Activated naive CD8-positive, alpha-beta T cell (primary cell): ENCODE results near the gene RAB3A.

Experiments
- H3K27ac Mint-ChIP-seq: one replicate; pipeline ENCODE4 v1.8.0; 2021; ENCODE audit warnings: mixed read lengths
- H3K27me3 Mint-ChIP-seq: one replicate; pipeline ENCODE4 v1.8.0; 2021; ENCODE audit warnings: mixed read lengths
- H3K36me3 Mint-ChIP-seq: one replicate; pipeline ENCODE4 v1.8.0; 2021; ENCODE audit warnings: mixed read lengths
- H3K4me1 Mint-ChIP-seq: one replicate; pipeline ENCODE4 v1.8.0; 2021; ENCODE audit warnings: low read depth, mixed read lengths
- H3K4me3 Mint-ChIP-seq: one replicate; pipeline ENCODE4 v1.8.0; 2021; ENCODE audit warnings: mild to moderate bottlenecking, mixed read lengths
- H3K9me3 Mint-ChIP-seq: one replicate; pipeline ENCODE4 v1.8.0; 2021; ENCODE audit warnings: low read depth, mixed read lengths

Gene RAB3A

DNA sequence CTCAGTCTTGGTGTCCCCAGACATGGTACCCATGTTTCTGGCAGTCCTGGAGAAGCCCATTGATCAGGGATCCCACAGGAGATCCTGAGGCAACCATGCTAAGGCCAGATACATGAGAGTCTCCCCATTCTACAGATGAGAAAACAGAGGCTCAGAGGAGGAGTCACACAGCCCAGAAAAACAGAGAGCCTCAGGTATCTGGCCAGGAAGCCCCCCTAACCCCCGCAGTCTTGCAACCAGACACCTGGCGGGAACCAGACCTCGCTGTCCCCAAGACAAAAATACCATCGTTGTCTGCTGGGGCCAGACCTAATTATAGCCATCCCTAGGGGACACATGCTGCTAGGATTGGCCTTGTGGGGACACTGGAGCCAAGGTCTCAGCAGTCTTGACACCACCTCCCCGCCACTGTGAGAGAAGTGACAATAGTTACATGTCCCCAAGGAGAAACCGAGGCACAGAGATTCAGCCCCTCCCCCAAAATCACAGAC is 24.0 kb upstream of the RAB3A start:
- peaks cover 18% of the 10 kb centered on the region for H3K4me1 Mint-ChIP-seq
- peaks cover 2% of the 10 kb centered on the region for H3K36me3 Mint-ChIP-seq
- no peaks in the 10 kb centered on the region for H3K9me3 Mint-ChIP-seq

DNA sequence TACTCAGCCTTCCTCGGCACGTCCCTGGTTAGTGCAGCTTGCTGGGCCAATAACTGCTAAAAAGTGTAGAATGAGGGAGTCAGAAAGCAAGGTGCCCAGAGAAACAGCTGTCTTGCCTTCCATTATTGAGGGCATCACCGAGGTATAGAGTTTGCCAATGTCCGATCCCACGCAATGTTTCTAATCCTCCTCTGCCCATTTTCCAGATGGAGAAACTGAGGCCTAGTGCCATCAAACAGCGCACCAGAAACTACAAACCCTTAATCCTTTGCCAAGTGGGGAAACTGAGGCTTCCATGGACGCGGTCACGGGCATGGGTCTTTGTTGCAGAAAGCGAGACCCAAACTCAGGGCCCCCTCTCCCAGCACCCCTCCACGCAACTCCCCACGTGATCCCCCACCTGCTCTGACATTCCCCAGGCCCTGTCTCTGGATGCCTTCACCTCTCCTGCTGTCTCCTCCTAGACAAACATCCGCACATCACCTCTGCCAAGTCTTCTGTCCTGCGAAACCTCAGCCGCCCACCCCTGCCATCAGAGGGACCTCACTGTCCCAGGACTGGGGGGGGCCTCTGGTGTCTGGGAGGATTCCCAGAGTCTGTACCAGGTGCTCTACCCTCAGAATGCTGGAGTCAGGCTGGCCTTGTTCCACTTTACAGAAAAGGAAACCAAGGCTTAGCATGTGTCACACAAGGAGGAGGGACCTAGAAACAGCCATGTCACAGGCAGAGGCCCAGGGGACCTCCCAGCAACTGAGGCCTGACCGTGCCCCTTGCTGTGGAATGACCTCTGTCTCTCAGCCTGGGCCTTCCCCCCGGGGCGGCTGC is 23.3 kb upstream of the RAB3A start:
- H3K27ac Mint-ChIP-seq, result no peak overlapping the region
- no peaks in the 10 kb centered on the region for H3K36me3 Mint-ChIP-seq
- H3K27me3 Mint-ChIP-seq, result peaks cover 40% of the 10 kb centered on the region
- H3K4me1 Mint-ChIP-seq, result peaks cover 16% of the 10 kb centered on the region
- no peak overlapping the region for H3K4me3 Mint-ChIP-seq
- H3K9me3 Mint-ChIP-seq, result no peaks in the 10 kb centered on the region

More for the DNA sequence above, 24.0 kb upstream of the RAB3A start:
- no peak overlapping the region for H3K27ac Mint-ChIP-seq
- H3K4me3 Mint-ChIP-seq, result no peak overlapping the region
- peaks cover 45% of the 10 kb centered on the region for H3K27me3 Mint-ChIP-seq

DNA sequence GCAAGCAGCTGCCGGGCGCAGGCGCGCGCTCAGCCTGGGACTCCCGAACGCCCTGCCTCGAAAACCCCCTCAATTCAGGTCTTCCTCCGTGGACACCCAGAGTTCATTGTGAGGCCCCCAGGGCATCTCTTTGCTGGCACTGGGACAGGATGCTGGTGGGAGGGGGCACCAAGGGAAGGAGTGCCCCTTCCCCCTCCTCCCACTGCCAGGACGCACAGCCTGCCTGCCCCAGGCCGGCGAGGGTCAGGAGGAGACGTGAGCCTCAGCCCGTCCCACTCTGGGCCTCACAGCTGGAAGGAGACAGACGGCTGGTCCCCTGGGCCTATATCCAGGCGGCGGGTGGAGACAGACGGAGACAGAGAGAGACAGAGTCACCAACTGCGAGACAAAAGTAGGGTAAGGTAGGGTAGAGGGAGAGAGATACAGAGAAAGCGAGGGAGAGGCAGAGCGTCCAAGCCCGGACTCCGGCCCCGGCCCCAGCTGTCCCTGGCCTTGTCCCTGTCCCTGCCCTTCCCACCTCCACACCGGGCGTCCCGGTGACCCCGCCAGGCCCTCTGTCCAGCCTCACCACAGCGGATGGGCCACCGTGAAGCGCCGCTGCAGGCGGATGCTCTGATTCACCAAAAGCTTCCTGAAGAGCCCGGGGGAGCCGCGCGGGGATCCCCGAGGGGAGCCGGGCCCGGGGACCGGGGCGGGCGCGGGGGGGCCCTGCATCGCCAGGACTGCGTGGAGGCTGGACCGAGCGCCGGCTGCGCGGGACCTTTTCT is 22.0 kb upstream of the RAB3A start, which contains the start of gene PDE4C:
PDE4C (minus strand) TSS at position 737 of the 767 bp plus-strand sequence; CDS start at position 714, 23 bp downstream.
- peaks cover 18% of the 10 kb centered on the region for H3K4me1 Mint-ChIP-seq
- peaks cover 42% of the 10 kb centered on the region for H3K27me3 Mint-ChIP-seq
- H3K4me3 Mint-ChIP-seq, result peak within 1 kb of the TSS; percentile 87
- no peaks in the 10 kb centered on the region for H3K9me3 Mint-ChIP-seq
- no peaks in the 10 kb centered on the region for H3K36me3 Mint-ChIP-seq
- H3K27ac Mint-ChIP-seq, result no peak within 1 kb of the TSS

DNA sequence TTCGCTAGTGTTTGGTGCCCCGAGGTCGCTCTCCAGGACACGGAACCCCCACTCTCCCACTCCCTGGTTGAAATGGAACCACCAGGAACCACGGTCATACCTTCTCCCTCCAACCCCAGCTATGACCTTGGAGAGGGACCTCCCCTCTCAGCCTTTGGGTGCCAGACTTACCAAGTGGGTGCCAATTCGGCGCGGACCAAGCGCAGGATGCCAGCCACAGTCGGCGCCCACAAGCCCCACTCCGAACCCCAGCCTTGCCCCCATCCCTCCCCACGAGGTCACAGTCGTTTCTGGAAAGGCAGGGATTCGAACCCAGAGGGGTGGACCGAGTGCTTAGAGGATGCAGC is 21.5 kb upstream of the RAB3A start:
- Mint-ChIP-seq H3K36me3 (no peaks in the 10 kb centered on the region), H3K27ac (no peak overlapping the region), H3K27me3 (peaks cover 40% of the 10 kb centered on the region), H3K4me3 (peak overlapping the region; percentile 87), H3K9me3 (no peaks in the 10 kb centered on the region), H3K4me1 (peaks cover 21% of the 10 kb centered on the region)

DNA sequence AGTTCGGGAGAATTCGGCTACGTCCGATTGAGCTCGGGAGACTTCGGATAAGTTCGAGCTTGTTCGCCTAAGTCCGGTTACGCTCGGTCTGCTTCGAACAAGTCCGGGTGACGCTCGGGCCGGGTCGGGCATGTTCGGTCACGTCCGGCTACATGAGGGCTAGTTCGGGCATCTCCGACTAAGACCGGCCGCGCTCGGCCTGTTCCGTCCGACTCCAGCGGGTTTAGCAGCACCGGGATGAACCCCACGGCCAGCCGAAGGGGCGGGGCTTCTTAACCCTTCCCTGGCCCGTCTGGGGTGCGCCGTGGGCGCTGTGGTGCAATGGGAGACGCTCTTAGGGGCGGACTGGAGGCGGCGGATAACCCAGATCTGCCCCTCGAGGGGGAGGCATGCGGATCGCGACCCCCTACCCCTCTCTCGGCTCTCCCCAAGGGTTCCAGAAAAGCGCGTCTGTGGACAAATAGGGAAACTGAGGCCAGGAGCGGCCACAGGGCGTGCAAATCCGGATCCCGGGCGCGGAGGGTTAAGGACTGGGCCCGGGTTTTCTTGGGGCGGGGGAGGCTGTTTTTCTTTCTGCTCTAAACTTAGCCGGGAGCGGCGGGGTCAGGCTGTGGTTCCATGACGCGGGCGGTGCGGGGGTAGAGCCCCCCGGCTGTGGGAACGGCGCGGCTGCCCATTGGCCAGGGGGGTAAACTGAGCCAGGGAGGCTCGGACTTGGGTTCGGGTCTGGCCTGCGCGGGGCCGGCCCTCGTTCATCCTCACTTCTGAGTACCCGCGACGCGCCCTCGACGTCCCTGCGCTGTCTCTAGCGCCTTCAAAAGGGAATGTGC is 20.9 kb upstream of the RAB3A start:
- Mint-ChIP-seq H3K36me3 (no peaks in the 10 kb centered on the region), H3K27ac (no peak overlapping the region), H3K4me3 (peak overlapping the region; percentile 87), H3K4me1 (peaks cover 21% of the 10 kb centered on the region), H3K27me3 (peaks cover 39% of the 10 kb centered on the region), H3K9me3 (no peaks in the 10 kb centered on the region)

DNA sequence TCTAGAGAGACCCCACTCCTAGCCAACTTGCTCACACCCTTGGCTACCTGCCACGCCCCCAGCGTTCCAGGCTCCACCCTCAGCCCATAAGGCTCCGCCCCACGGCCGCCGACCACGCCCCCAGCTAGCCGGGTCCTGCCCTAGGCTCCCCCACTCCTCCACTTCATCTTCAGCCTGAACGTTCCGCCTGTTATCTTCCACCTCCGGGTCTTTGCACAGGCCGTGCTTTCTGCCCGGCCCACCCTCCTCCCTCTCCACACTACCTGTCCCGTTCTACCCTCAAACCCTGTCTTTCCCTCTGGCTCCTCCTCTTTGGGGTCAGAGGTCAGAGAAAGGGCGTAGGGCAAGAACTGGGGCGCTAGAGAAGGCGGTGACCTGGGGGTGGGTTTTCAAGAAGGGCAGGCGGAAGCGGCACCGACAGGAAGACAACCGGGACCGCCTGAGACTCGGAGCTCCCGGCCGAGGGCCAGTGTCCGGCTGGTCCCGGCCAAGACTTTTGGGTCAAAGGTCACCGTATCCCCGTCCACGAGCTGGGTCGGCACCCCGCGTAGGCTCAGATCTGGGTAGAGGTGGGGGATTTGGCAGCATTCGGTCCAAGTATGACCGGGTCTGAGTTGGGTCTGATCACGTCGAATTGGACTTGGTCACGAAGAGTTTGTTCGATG is 20.1 kb upstream of the RAB3A start:
- peaks cover 21% of the 10 kb centered on the region for H3K4me1 Mint-ChIP-seq
- peaks cover 36% of the 10 kb centered on the region for H3K27me3 Mint-ChIP-seq
- peak overlapping the region; percentile 87 for H3K4me3 Mint-ChIP-seq
- H3K36me3 Mint-ChIP-seq, result no peaks in the 10 kb centered on the region
- no peaks in the 10 kb centered on the region for H3K9me3 Mint-ChIP-seq
- no peak overlapping the region for H3K27ac Mint-ChIP-seq

DNA sequence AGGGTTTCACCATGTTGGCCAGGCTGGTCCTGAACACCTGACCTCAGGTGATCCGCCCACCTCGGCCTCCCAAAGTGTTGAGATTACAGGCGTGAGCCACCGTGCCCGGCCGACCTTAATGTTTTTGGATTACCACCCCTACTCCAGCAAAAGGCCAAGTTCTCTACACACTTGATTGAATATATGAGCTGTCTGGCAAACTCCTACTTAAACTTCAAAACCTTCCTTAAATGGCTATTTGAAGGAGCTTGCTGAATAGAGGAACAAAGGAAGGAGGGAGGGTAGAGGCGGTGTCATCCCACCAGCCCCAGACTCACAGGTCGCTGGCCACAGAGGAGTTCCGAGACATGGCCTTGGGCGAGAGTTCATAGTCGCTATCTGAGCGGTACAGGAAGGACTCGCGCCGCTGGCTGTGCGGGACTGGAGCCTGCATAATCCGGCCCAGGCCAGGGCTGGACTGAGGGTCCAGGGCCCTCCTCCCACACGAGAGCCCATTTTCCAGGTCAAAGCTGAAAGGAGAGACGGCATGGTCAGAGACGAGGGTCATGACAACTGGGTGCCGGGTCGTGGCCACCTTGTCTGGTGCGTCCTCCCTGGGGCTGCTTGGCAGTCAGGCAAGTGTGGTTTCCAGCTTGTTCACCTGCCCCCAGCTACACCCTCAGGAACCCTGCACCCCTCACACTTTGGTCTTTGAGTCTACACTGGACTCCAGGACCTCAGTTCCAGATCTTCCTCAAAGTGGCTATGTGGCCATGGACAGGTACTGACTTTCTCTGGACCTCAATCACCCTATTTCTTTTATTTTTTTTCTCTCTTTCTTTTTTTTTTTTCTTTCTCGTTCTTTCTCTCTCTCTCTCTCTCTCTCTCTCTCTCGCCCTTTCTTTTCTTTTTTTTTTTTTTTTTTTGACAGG is 18.2 kb upstream of the RAB3A start:
- H3K36me3 Mint-ChIP-seq, result no peaks in the 10 kb centered on the region
- no peak overlapping the region for H3K27ac Mint-ChIP-seq
- H3K9me3 Mint-ChIP-seq, result no peaks in the 10 kb centered on the region
- peaks cover 19% of the 10 kb centered on the region for H3K4me1 Mint-ChIP-seq
- no peak overlapping the region for H3K4me3 Mint-ChIP-seq
- H3K27me3 Mint-ChIP-seq, result peaks cover 28% of the 10 kb centered on the region

DNA sequence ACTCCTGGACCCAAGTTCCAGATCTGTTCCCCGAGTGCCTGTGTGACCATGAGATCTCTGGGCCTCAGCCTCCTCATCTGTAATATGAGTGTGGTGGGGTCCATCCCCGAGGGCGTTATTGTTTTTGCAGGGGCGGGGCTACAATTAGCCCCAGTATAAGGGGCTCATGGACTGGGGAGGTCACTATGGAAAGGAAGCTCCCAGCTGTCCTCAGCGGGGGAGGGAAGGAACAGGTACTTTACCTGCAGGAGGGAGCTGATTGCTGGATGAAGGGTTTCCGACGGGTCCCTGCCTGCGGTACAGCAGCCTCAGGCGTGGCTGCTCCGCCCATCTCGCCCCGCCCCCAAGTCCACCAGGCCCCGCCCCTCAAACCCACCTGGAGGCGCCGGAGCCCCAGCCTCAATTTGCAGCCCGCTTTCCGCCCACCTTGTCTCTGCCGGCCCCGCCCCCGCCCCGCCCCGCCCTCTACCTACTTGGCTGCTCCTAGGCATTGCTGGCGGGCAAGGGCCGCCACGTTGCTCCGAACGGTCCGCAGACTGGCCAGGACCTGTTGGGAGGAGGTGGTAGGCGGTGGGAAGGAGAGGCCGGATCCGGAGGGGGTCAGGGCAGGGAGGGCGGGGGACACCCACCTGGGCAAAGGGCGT is 16.9 kb upstream of the RAB3A start:
- no peaks in the 10 kb centered on the region for H3K36me3 Mint-ChIP-seq
- H3K27me3 Mint-ChIP-seq, result peaks cover 21% of the 10 kb centered on the region
- H3K27ac Mint-ChIP-seq, result no peak overlapping the region
- no peaks in the 10 kb centered on the region for H3K9me3 Mint-ChIP-seq
- no peak overlapping the region for H3K4me3 Mint-ChIP-seq
- peaks cover 15% of the 10 kb centered on the region for H3K4me1 Mint-ChIP-seq

DNA sequence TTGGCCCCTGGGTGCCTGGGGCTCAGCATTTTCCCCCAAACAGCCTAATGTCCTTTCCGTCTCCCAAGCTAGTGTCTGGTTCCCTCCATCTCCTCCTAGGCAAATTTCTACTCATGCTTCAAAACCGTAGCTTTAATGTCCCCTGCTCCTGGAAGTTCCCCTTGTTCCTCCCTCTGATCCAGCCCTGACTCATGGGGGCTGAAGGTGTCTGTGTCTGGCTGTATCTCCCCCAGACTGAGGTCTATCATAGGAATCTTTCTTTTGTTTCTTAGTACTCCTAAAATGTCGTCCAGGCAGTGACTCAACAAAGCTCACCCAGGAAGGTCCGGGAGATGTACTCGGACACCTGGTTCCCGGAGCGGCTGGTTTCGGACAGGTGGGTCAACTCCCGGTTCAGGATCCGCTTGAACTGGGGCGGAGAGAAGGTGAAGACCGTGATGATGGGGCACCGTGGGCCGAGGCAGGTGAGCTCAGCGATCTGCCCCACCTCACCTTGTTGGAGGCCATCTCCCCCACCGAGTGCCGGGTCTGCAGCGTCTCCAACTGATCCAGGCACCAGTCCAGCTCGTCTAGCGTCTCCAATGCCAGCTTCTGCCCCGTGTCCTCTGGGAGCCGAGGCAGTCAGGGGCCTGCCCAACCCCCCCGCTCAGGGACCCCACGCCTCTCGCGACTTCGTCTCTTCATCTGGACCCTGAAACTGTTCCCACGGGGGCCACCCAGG is 16.2 kb upstream of the RAB3A start:
- Mint-ChIP-seq H3K36me3 (no peaks in the 10 kb centered on the region), H3K27me3 (peaks cover 16% of the 10 kb centered on the region), H3K4me1 (peaks cover 13% of the 10 kb centered on the region), H3K4me3 (no peak overlapping the region), H3K27ac (no peak overlapping the region), H3K9me3 (no peaks in the 10 kb centered on the region)

DNA sequence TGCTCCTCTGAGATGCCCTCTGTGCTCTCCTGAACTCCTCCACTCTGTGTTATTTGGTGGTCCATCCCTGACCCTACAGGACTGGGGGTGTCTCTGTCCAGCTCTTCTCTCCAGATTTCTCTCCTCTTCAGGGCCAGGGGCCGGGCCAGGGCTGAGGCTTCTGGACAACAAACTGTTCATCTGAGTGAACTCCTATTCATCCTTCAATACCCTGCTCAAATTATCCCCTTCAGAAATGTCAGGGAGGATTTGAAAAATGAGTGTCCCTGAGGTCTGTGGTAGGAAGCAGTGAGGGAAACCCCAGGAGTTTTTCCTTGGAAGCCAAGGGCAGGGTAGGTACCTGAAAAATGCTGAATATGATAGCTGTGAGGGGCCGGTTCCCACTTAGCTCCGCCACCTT is 14.8 kb upstream of the RAB3A start:
- no peaks in the 10 kb centered on the region for H3K9me3 Mint-ChIP-seq
- peaks cover 11% of the 10 kb centered on the region for H3K27me3 Mint-ChIP-seq
- no peak overlapping the region for H3K4me3 Mint-ChIP-seq
- H3K27ac Mint-ChIP-seq, result no peak overlapping the region
- peaks cover 9% of the 10 kb centered on the region for H3K4me1 Mint-ChIP-seq
- H3K36me3 Mint-ChIP-seq, result no peaks in the 10 kb centered on the region

DNA sequence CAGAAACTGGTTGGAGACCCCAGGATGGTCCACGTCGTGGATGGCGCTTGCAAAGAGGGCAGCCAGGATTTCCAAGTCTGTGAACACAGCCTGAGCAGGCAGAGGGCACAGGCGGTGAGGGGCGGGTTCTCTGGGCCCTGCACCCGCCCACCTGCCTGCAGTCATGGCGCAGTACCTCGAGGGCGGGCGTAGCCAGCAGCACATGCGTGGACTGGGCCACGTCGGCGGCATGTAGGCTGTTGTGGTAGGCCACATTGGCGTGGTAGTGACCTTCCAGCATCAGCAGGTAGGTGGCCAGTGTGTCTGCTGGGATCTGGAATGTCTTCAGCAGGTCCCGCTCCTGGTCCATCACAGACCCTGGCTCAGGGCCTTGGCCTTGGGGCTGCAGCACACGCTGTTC is 14.3 kb upstream of the RAB3A start:
- Mint-ChIP-seq H3K4me1 (peaks cover 9% of the 10 kb centered on the region), H3K27me3 (peaks cover 11% of the 10 kb centered on the region), H3K9me3 (no peaks in the 10 kb centered on the region), H3K27ac (no peak overlapping the region), H3K4me3 (no peak overlapping the region), H3K36me3 (no peaks in the 10 kb centered on the region)

DNA sequence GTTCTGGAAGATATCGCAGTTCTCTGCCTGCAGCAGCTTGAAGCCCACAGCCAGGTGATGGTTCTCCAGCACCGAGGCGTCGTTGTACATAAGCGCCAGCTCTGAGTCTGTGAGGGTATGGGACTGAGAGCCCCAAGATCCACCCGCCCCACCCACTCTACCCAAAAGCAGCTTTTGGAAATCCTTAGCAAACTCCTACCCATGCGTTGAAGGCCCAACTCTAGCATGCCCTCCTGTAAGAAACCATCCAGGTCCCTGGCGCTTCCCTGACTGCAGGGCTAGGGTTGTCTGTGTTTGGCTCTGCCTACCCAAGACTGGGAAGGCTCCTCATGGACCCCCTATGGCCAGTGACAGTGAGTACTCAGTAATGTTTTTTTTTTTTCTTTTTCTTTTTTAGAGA is 12.9 kb upstream of the RAB3A start:
- H3K36me3 Mint-ChIP-seq, result no peaks in the 10 kb centered on the region
- peaks cover 9% of the 10 kb centered on the region for H3K27me3 Mint-ChIP-seq
- H3K4me3 Mint-ChIP-seq, result no peak overlapping the region
- H3K4me1 Mint-ChIP-seq, result peaks cover 9% of the 10 kb centered on the region
- no peaks in the 10 kb centered on the region for H3K9me3 Mint-ChIP-seq
- H3K27ac Mint-ChIP-seq, result no peak overlapping the region
